ENCODE data around the gene OSMR.

OSMR gene

GRCh38 chr5:38932854-38933408 lies 87.1 kb downstream of the OSMR start:
- DNase-seq = no peak

- DNase-seq = no peak
Observed at GRCh38 chr5:38935437-38935836, 89.6 kb downstream of the OSMR start.

- DNase-seq = no peak
Observed at GRCh38 chr5:38936269-38936668, 90.5 kb downstream of the OSMR start.

- DNase-seq = no peak
Observed at GRCh38 chr5:38938424-38938823, 92.6 kb downstream of the OSMR start.

- no peak for DNase-seq
Observed at GRCh38 chr5:38938973-38939372, 93.2 kb downstream of the OSMR start.

GRCh38 chr5:38940230-38940858 lies 94.5 kb downstream of the OSMR start:
- no peak for DNase-seq

- no peak for DNase-seq
Observed at GRCh38 chr5:38941912-38942311, 96.1 kb downstream of the OSMR start.

- no peak for DNase-seq
Observed at GRCh38 chr5:38944282-38944681, 98.5 kb downstream of the OSMR start.

GRCh38 chr5:38948501-38948900 lies 102.7 kb downstream of the OSMR start:
- no peak for DNase-seq

- DNase-seq = no peak
Observed at GRCh38 chr5:38953426-38954012, 107.7 kb downstream of the OSMR start.

GRCh38 chr5:38961691-38962090 lies 115.9 kb downstream of the OSMR start:
- DNase-seq = no peak

- no peak for DNase-seq
Observed at GRCh38 chr5:38968665-38969064, 122.9 kb downstream of the OSMR start.

- DNase-seq = no peak
Observed at GRCh38 chr5:38978036-38978435, 132.2 kb downstream of the OSMR start.

- no peak for DNase-seq
Observed at GRCh38 chr5:38979535-38979934, 133.7 kb downstream of the OSMR start.

Measured in RPMI8226 (cell line).